A673 (cell line): ENCODE measurements around the gene KLHL17. TPM values are rescaled to one million over a fixed set of nuclear protein-coding genes. Genes with fewer than 3 reads are reported as not detected.

Experiments used
- BruUV-seq: library from RNA; stranded (reverse); fragments of 400-500 nt; replicated peaks from 2 replicates; lab custom pipeline; 2021; lab: Mats Ljungman, UMichigan
- CTCF ChIA-PET: fragments of 300-600 bp; sonication (Branson Sonifier 250); formaldehyde crosslinking; loops from one replicate; lab custom pipeline; 2022; ENCODE audit warnings: antibody characterized with exemption; lab: Charles Lee
- POLR2A ChIA-PET: fragments of 300-600 bp; sonication (Branson Sonifier 250); formaldehyde crosslinking; loops from one replicate; lab custom pipeline; 2022; ENCODE audit warnings: antibody characterized with exemption; ENCODE audit not compliant: low non-redundant PET; lab: Charles Lee
- DNase-seq: peaks from one replicate; pipeline ENCODE4 v3.0.0-alpha.2; 2015; ENCODE audit warnings: low spot score
- H3K27ac ChIP-seq: fragments of 200-600 bp; sonication (generic); 2 replicates; pipeline ENCODE4 v1.5.1; 2016; ENCODE audit warnings: mixed run types, low read depth, mild to moderate bottlenecking, mixed read lengths, antibody characterized with exemption, low read length; ENCODE audit not compliant: poor library complexity, severe bottlenecking
- H3K27me3 ChIP-seq: fragments of 200-600 bp; sonication (generic); replicated peaks from 2 replicates; pipeline ENCODE4 v1.6.1; 2017; ENCODE audit warnings: mixed run types, low read depth, mild to moderate bottlenecking, mixed read lengths, antibody characterized with exemption, low read length; ENCODE audit not compliant: insufficient read depth, poor library complexity
- H3K36me3 ChIP-seq: fragments of 200-600 bp; sonication (generic); 2 replicates; pipeline ENCODE4 v1.6.1; 2016; ENCODE audit warnings: mixed run types, mild to moderate bottlenecking, mixed read lengths, antibody characterized with exemption, low read length; ENCODE audit not compliant: insufficient read depth, poor library complexity, severe bottlenecking
- H3K4me1 ChIP-seq: fragments of 200-600 bp; sonication (generic); 2 replicates; pipeline ENCODE4 v1.6.1; 2017; ENCODE audit warnings: mixed run types, mild to moderate bottlenecking, mixed read lengths, antibody characterized with exemption, low read length; ENCODE audit not compliant: insufficient read depth, poor library complexity, severe bottlenecking
- H3K4me3 ChIP-seq: fragments of 200-600 bp; sonication (generic); 2 replicates; pipeline ENCODE4 v1.5.1; 2016; ENCODE audit warnings: low read depth, mixed run types, mild to moderate bottlenecking, mixed read lengths, low read length; ENCODE audit not compliant: poor library complexity, severe bottlenecking
- H3K9me3 ChIP-seq: fragments of 200-600 bp; sonication (generic); 2 replicates; pipeline ENCODE4 v1.6.1; 2016; ENCODE audit warnings: mixed run types, low read depth, mild to moderate bottlenecking, mixed read lengths, antibody characterized with exemption, low read length; ENCODE audit not compliant: poor library complexity, severe bottlenecking
- CTCF ChIP-seq: fragments of 300-800, 200-600 bp; sonication (generic); conservative IDR thresholded peaks from 2 replicates; pipeline ENCODE4 v1.5.1; 2017; ENCODE audit warnings: low read depth, mild to moderate bottlenecking, antibody characterized with exemption, low read length, moderate library complexity, mixed read lengths
- EZH2 ChIP-seq: fragments of 200-600 bp; sonication (generic); IDR thresholded peaks from 2 replicates; pipeline ENCODE4 v1.6.1; 2017; ENCODE audit warnings: borderline replicate concordance, low read depth, mild to moderate bottlenecking, mixed read lengths, antibody characterized with exemption, low read length; ENCODE audit not compliant: poor library complexity, severe bottlenecking
- intact Hi-C: fragments of 100-400 bp; cut with micrococcal nuclease; formaldehyde crosslinking; loops from one replicate; pipeline ENCODE4 v1.10.0; 2022; ENCODE audit not compliant: unreplicated experiment
- total RNA-seq: library from RNA; stranded (reverse); gene quantifications from 2 replicates; pipeline ENCODE4 v1.2.3, GENCODE V29; 2021

KLHL17 gene
- total RNA-seq, 1 experiment from 2014 or later, result 43.3 TPM

- BruUV-seq, result no TSS peak
- Histone ChIP-seq H3K4me3 (peak overlapping the region; percentile 88), H3K27ac (peak overlapping the region; percentile 85), H3K27me3 (no peaks in the 10 kb centered on the region), H3K4me1 (peaks cover 42% of the 10 kb centered on the region), H3K9me3 (no peaks in the 10 kb centered on the region), H3K36me3 (no peaks in the 10 kb centered on the region)
- CTCF ChIA-PET, result interaction anchor here (0.6 kb wide), 1 partner anchor 451 kb away, joined by 3 read pairs; no protein-coding TSS in a partner anchor
- intact Hi-C loops, result no loop called here
- POLR2A ChIA-PET, result no interaction called here
- peak; percentile 74 for DNase-seq
- TF ChIP-seq CTCF, result peak; percentile 37; the same call in 1 of the 2 replicates
- TF ChIP-seq EZH2, result no peak
Observed at GRCh38 chr1:924656-925560, 35.5 kb upstream of the KLHL17 start.

DNA sequence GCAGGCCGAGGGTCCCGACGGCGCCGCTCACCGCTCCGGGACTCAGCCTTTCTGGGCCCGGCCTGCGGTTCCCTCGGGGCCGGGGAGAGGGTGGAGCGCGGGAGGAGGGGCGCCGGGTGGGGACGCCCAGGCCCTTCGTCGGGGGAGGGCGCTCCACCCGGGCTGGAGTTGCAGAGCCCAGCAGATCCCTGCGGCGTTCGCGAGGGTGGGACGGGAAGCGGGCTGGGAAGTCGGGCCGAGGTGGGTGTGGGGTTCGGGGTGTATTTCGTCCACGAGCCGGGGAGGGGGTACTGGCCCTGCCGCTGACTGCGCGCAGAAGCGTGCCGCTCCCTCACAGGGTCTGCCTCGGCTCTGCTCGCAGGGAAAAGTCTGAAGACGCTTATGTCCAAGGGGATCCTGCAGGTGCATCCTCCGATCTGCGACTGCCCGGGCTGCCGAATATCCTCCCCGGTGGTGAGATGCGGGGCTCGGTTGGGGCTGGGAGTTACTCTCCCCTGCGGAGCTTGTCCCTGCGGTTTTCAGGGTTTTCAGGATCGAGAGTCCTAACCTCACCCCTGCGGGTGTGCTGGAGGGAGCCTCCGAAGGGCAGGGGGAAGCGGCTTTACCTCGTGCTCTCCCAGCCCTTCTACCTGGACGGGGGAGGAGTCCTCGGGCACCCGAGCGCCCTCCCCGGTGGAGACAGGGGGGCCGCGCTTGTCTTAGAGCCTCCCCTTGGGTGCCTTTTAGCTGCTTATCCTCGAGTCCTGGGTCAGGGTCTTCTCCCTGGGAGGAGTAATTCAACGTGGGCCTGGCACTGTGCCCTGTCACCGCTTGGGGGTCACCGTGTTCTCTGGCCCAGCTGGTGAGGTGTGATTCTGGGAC lies 34.6 kb upstream of the KLHL17 start:
- TF ChIP-seq CTCF, result peak; percentile 38; the same call in 1 of the 2 replicates
- no peak for TF ChIP-seq EZH2
- CTCF ChIA-PET, result interaction anchor here (0.6 kb wide), 2 partner anchors 21 to 450 kb away, joined by 3 to 8 read pairs; no protein-coding TSS in a partner anchor
- no peaks in the 10 kb centered on the region for H3K9me3 ChIP-seq
- no peaks in the 10 kb centered on the region for H3K27me3 ChIP-seq
- H3K27ac ChIP-seq, result peak overlapping the region; percentile 85
- BruUV-seq, result no TSS peak
- peaks cover 35% of the 10 kb centered on the region for H3K4me1 ChIP-seq
- H3K4me3 ChIP-seq, result peak overlapping the region; percentile 88
- no peaks in the 10 kb centered on the region for H3K36me3 ChIP-seq
- intact Hi-C loops, result no loop called here
- POLR2A ChIA-PET, result interaction anchor here (0.5 kb wide), 1 partner anchor 14 kb away, joined by 9 read pairs; no protein-coding TSS in a partner anchor
- peak; percentile 89 for DNase-seq

DNA sequence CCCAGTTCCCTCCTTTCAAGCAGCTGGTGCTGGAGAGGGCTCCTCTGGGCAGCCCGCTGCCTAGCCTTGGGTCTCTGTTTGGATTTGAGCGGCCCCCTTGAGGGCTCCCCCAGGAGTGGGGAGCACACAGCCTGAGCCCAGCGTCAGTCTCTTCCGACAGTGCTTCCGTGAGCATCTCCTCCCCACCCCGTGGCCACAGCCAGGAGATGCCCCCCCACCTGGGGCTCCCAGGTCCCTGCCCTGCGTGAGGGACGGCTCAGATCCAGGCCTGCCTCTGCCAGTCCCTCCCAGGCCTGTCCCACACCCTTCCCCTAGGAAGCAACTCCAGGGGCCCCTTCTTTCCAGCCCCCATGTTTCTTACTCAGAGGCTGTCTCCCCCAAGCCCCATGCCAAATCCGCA lies 33.1 kb upstream of the KLHL17 start:
- no peaks in the 10 kb centered on the region for H3K36me3 ChIP-seq
- ChIA-PET CTCF (no interaction called here), POLR2A (no interaction called here)
- H3K27ac ChIP-seq, result no peak overlapping the region
- H3K9me3 ChIP-seq, result no peaks in the 10 kb centered on the region
- H3K4me1 ChIP-seq, result peaks cover 28% of the 10 kb centered on the region
- TF ChIP-seq EZH2 (no peak), CTCF (no peak)
- no peaks in the 10 kb centered on the region for H3K27me3 ChIP-seq
- DNase-seq, result no peak
- no peak overlapping the region for H3K4me3 ChIP-seq
- no TSS peak for BruUV-seq
- intact Hi-C loops, result no loop called here
